H9 (cell line): ENCODE data around the gene PRICKLE1. TPM values are rescaled to one million over a fixed set of nuclear protein-coding genes. Genes with fewer than 3 reads are reported as not detected.
"Not testable (repeated sequence)": the region's sequence is repeated elsewhere in the genome, so short reads cannot be mapped to it uniquely, and the experiment has no call there.

ENCODE experiments used
- DNase-seq: peaks from one replicate; pipeline ENCODE4 v3.0.0-alpha.2; 2017
- H2AFZ ChIP-seq: one replicate; pipeline ENCODE4 v1.6.1; 2013; ENCODE audit warnings: mild to moderate bottlenecking, low read length, control low read depth, moderate library complexity
- H2AK5ac ChIP-seq: 2 replicates; pipeline ENCODE4 v1.6.1; 2013; ENCODE audit warnings: low read length, control low read depth, mixed read lengths; ENCODE audit not compliant: insufficient read length
- H2BK120ac ChIP-seq: one replicate; pipeline ENCODE4 v1.6.1; 2013; ENCODE audit warnings: low read depth, mild to moderate bottlenecking, low read length, control low read depth, inconsistent platforms; ENCODE audit not compliant: poor library complexity, severe bottlenecking
- H2BK12ac ChIP-seq: 2 replicates; pipeline ENCODE4 v1.6.1; 2013; ENCODE audit warnings: low read length, control low read depth, mixed read lengths, low read depth; ENCODE audit not compliant: insufficient read length
- H2BK15ac ChIP-seq: 2 replicates; pipeline ENCODE4 v1.6.1; 2013; ENCODE audit warnings: low read depth, low read length, control low read depth
- H2BK20ac ChIP-seq: one replicate; pipeline ENCODE4 v1.6.1; 2013; ENCODE audit warnings: low read depth, mild to moderate bottlenecking, low read length, control low read depth, inconsistent platforms; ENCODE audit not compliant: poor library complexity, severe bottlenecking
- H2BK5ac ChIP-seq: 2 replicates; pipeline ENCODE4 v1.6.1; 2013; ENCODE audit warnings: low read length, control low read depth, mixed read lengths; ENCODE audit not compliant: insufficient read length
- H3K14ac ChIP-seq: 2 replicates; pipeline ENCODE4 v1.6.1; 2013; ENCODE audit warnings: low read length, control low read depth; ENCODE audit not compliant: insufficient read depth
- H3K18ac ChIP-seq: 2 replicates; pipeline ENCODE4 v1.6.1; 2013; ENCODE audit warnings: low read depth, mild to moderate bottlenecking, mixed read lengths, low read length, control low read depth; ENCODE audit not compliant: insufficient read length
- H3K23ac ChIP-seq: 2 replicates; pipeline ENCODE4 v1.6.1; 2013; ENCODE audit warnings: low read length, control low read depth, mixed read lengths, low read depth; ENCODE audit not compliant: insufficient read length
- H3K23me2 ChIP-seq: 2 replicates; pipeline ENCODE4 v1.6.1; 2013; ENCODE audit warnings: low read depth, mild to moderate bottlenecking, mixed read lengths, low read length, control low read depth; ENCODE audit not compliant: insufficient read length, poor library complexity, severe bottlenecking
- H3K27ac ChIP-seq: 2 replicates; pipeline ENCODE4 v1.5.1; 2013; ENCODE audit warnings: low read length, control low read depth, mixed read lengths, low read depth; ENCODE audit not compliant: insufficient read length
- H3K27me3 ChIP-seq: 2 replicates; pipeline ENCODE4 v1.6.1; 2013; ENCODE audit warnings: low read length, control low read depth, inconsistent platforms; ENCODE audit not compliant: insufficient read depth
- H3K4ac ChIP-seq: 2 replicates; pipeline ENCODE4 v1.6.1; 2013; ENCODE audit warnings: low read depth, mild to moderate bottlenecking, control low read depth, inconsistent platforms, low read length, moderate library complexity
- H3K4me1 ChIP-seq: 2 replicates; pipeline ENCODE4 v1.6.1; 2013; ENCODE audit warnings: low read length, control low read depth, inconsistent platforms; ENCODE audit not compliant: insufficient read depth
- H3K4me2 ChIP-seq: 2 replicates; pipeline ENCODE4 v1.6.1; 2013; ENCODE audit warnings: low read length, control low read depth, mixed read lengths; ENCODE audit not compliant: insufficient read length, insufficient read depth
- H3K56ac ChIP-seq: 2 replicates; pipeline ENCODE4 v1.6.1; 2013; ENCODE audit warnings: low read depth, mild to moderate bottlenecking, mixed read lengths, low read length, control low read depth; ENCODE audit not compliant: insufficient read length
- H3K79me1 ChIP-seq: 2 replicates; pipeline ENCODE4 v1.6.1; 2013; ENCODE audit warnings: low read depth, mild to moderate bottlenecking, moderate library complexity, low read length, control low read depth, inconsistent platforms; ENCODE audit not compliant: insufficient read depth, poor library complexity, severe bottlenecking
- H3K79me2 ChIP-seq: 2 replicates; pipeline ENCODE4 v1.6.1; 2013; ENCODE audit warnings: low read length, control low read depth, inconsistent platforms; ENCODE audit not compliant: insufficient read depth
- H3K9ac ChIP-seq: 2 replicates; pipeline ENCODE4 v1.6.1; 2013; ENCODE audit warnings: low read length, control low read depth, mixed read lengths; ENCODE audit not compliant: insufficient read length; ENCODE audit errors: extremely low read depth
- H3K9me3 ChIP-seq: one replicate; pipeline ENCODE4 v1.6.1; 2013; ENCODE audit warnings: low read depth, low read length, inconsistent platforms; ENCODE audit not compliant: control insufficient read depth
- H3T11ph ChIP-seq: one replicate; pipeline ENCODE4 v1.6.1; 2013; ENCODE audit warnings: mild to moderate bottlenecking, low read length, control low read depth, inconsistent platforms
- H4K20me1 ChIP-seq: one replicate; pipeline ENCODE4 v1.6.1; 2013; ENCODE audit not compliant: control insufficient read depth, insufficient read length, insufficient read depth
- H4K5ac ChIP-seq: 2 replicates; pipeline ENCODE4 v1.6.1; 2013; ENCODE audit warnings: low read depth, mild to moderate bottlenecking, mixed read lengths, low read length, control low read depth; ENCODE audit not compliant: insufficient read length
- H4K8ac ChIP-seq: replicated peaks from 2 replicates; pipeline ENCODE4 v1.6.1; 2013; ENCODE audit warnings: low read length, control low read depth, mixed read lengths, low read depth; ENCODE audit not compliant: insufficient read length
- H4K91ac ChIP-seq: 2 replicates; pipeline ENCODE4 v1.6.1; 2013; ENCODE audit warnings: low read depth, mild to moderate bottlenecking, moderate library complexity, mixed read lengths, low read length, control low read depth; ENCODE audit not compliant: insufficient read length
- H3K27ac Mint-ChIP-seq, 3 experiments: 2 replicates in 2 of 3; 3 replicates in 1 of 3; pipeline ENCODE4 v1.8.0; 2020 to 2021; ENCODE audit warnings: mixed read lengths in 3 of 3, mild to moderate bottlenecking in 1 of 3, moderate library complexity in 1 of 3
- H3K27me3 Mint-ChIP-seq: 2 replicates; pipeline ENCODE4 v1.8.0; 2021; ENCODE audit warnings: low read depth, mild to moderate bottlenecking, moderate library complexity, mixed read lengths
- H3K36me3 Mint-ChIP-seq, 3 experiments: 2 replicates in 2 of 3; 3 replicates in 1 of 3; pipeline ENCODE4 v1.8.0; 2020 to 2021; ENCODE audit warnings: low read depth in 3 of 3, mixed read lengths in 3 of 3; ENCODE audit not compliant: insufficient read depth in 1 of 3
- H3K4me1 Mint-ChIP-seq, 2 experiments: 2 replicates each; pipeline ENCODE4 v1.8.0; 2020; ENCODE audit warnings: mixed read lengths in 2 of 2
- H3K4me3 Mint-ChIP-seq, 2 experiments: 2 replicates in 1 of 2; 3 replicates in 1 of 2; pipeline ENCODE4 v1.8.0; 2020 to 2021; ENCODE audit warnings: mild to moderate bottlenecking in 2 of 2, mixed read lengths in 2 of 2, moderate library complexity in 1 of 2
- H3K9me3 Mint-ChIP-seq, 2 experiments: 2 replicates in 1 of 2; 3 replicates in 1 of 2; pipeline ENCODE4 v1.8.0; 2020; ENCODE audit warnings: mild to moderate bottlenecking in 2 of 2, mixed read lengths in 2 of 2, moderate library complexity in 1 of 2
- CTCF ChIP-seq: fragments of 200-600 bp; sonication (generic); conservative IDR thresholded peaks from 3 replicates; pipeline ENCODE4 v1.8.0; 2021; ENCODE audit warnings: antibody characterized with exemption, mild to moderate bottlenecking
- WGBS: extraction: QIAGEN DNeasy Blood & Tissue Kit; methylation state at CpG from one replicate; pipeline ENCODE4 v1.1.7; 2013; ENCODE audit warnings: missing lambda C conversion rate, low lambda C conversion rate, mixed read lengths; ENCODE audit not compliant: insufficient read length; ENCODE audit errors: extremely low coverage; 5-methylcytosine and 5-hydroxymethylcytosine counted together
- total RNA-seq: library from RNA; stranded (reverse); gene quantifications from 2 replicates; pipeline ENCODE4 v1.2.1, GENCODE V29; 2021

PRICKLE1 gene
- total RNA-seq, 1 experiment from 2014 or later = 20.5 TPM

DNA sequence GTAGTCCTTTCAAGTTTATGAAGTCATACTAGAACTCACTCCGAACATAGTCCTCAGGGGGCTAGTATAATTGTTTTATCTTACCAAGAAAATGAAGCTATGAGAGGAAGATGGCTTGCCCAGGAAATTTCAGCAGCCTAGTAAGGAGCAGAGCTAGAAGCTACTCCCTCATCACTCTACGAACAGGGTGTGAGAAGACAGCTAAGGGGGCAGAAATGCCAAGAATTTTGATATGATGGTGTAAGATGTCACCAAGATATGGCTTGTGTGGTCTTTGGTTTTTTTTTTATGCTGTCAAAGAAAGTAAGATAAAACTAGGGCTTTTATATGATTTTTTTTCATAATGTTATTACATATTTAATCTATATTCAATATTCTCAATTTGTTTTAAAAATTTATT, 47.6 kb downstream of the PRICKLE1 start:
- no peak overlapping the region for H3K56ac ChIP-seq
- no peaks in the 10 kb centered on the region for H3K27me3 ChIP-seq
- H4K20me1 ChIP-seq = no peaks in the 10 kb centered on the region
- H3K23ac ChIP-seq = no peak overlapping the region
- no peak overlapping the region for H2BK15ac ChIP-seq
- no peak overlapping the region for H3K27ac ChIP-seq
- H4K91ac ChIP-seq = no peak overlapping the region
- H3K4me1 ChIP-seq = no peaks in the 10 kb centered on the region
- DNase-seq = no peak
- no CpG with 5 or more reads among the region's 2 CpGs for WGBS
- Mint-ChIP-seq H3K36me3 (no peaks in the 10 kb centered on the region), H3K4me1 (peaks cover 6 to 9% of the 10 kb centered on the region in 2 experiments), H3K9me3 (no peaks in the 10 kb centered on the region), H3K27me3 (peaks cover 10% of the 10 kb centered on the region), H3K4me3 (no peak overlapping the region), H3K27ac (no peak overlapping the region)
- H3T11ph ChIP-seq = no peak overlapping the region
- H3K4me2 ChIP-seq = no peak overlapping the region
- no peak overlapping the region for H2BK120ac ChIP-seq
- no peaks in the 10 kb centered on the region for H3K23me2 ChIP-seq
- no peak overlapping the region for H3K9ac ChIP-seq
- no peak overlapping the region for H2AFZ ChIP-seq
- H3K79me2 ChIP-seq = no peaks in the 10 kb centered on the region
- H2BK5ac ChIP-seq = no peak overlapping the region
- H3K18ac ChIP-seq = no peak overlapping the region
- H3K4ac ChIP-seq = no peak overlapping the region
- H2AK5ac ChIP-seq = no peak overlapping the region
- no peak overlapping the region for H2BK20ac ChIP-seq
- H2BK12ac ChIP-seq = no peak overlapping the region
- H4K8ac ChIP-seq = no peak overlapping the region
- TF ChIP-seq CTCF = no peak
- H3K14ac ChIP-seq = no peak overlapping the region
- H4K5ac ChIP-seq = no peak overlapping the region
- H3K79me1 ChIP-seq = no peaks in the 10 kb centered on the region
- H3K9me3 ChIP-seq = no peaks in the 10 kb centered on the region

GRCh38 chr12:42541308-42541707, 48.2 kb downstream of the PRICKLE1 start:
- not testable (repeated sequence) for H4K8ac ChIP-seq, H3K27ac ChIP-seq, H3K23ac ChIP-seq, H2BK15ac ChIP-seq, H4K20me1 ChIP-seq, H3K4ac ChIP-seq, H3K79me1 ChIP-seq, H3K14ac ChIP-seq, H3K4me1 ChIP-seq, H2BK120ac ChIP-seq, H3K23me2 ChIP-seq, H2BK5ac ChIP-seq, H4K91ac ChIP-seq, H3K27me3 ChIP-seq, H2AK5ac ChIP-seq, H3K9me3 Mint-ChIP-seq, H3K27ac Mint-ChIP-seq, H3K79me2 ChIP-seq, H3K9me3 ChIP-seq, H3K4me3 Mint-ChIP-seq, H3T11ph ChIP-seq, H3K56ac ChIP-seq, H2AFZ ChIP-seq, H2BK20ac ChIP-seq, H3K36me3 Mint-ChIP-seq, H3K18ac ChIP-seq, H2BK12ac ChIP-seq, H3K4me2 ChIP-seq, H3K9ac ChIP-seq, DNase-seq, H3K4me1 Mint-ChIP-seq, H4K5ac ChIP-seq
- H3K27me3 Mint-ChIP-seq = peaks cover 14% of the 10 kb centered on the region
- WGBS = no CpG with 5 or more reads among the region's 2 CpGs
